NCI-H2171 (cell line): ENCODE data around the gene NEK9.
A peak's percentile ranks its signal among the peaks of the same experiment; 100 is the strongest.
"Not testable (repeated sequence)": the region's sequence is repeated elsewhere in the genome, so short reads cannot be mapped to it uniquely, and the experiment has no call there.

Source experiments
- DNase-seq: peaks from one replicate; lab custom pipeline; 2025; lab: John Stamatoyannopoulos, UW

The NEK9 gene

GRCh38 chr14:75107186-75107585 is 19.7 kb downstream of the NEK9 start:
- no peak for DNase-seq

- DNase-seq, result no peak
Observed at GRCh38 chr14:75101491-75101890, 25.4 kb downstream of the NEK9 start.

- DNase-seq, result no peak
Observed at GRCh38 chr14:75098682-75099081, 28.2 kb downstream of the NEK9 start.

GRCh38 chr14:75098212-75098611 is 28.6 kb downstream of the NEK9 start:
- no peak for DNase-seq

- DNase-seq, result no peak
Observed at GRCh38 chr14:75096959-75097358, 29.9 kb downstream of the NEK9 start.

GRCh38 chr14:75095690-75096089 is 31.2 kb downstream of the NEK9 start:
- no peak for DNase-seq

- DNase-seq, result no peak
Observed at GRCh38 chr14:75094896-75095295, 32.0 kb downstream of the NEK9 start.

- DNase-seq, result no peak
Observed at GRCh38 chr14:75092698-75093097, 34.1 kb downstream of the NEK9 start.

- DNase-seq, result no peak
Observed at GRCh38 chr14:75091251-75091650, 35.6 kb downstream of the NEK9 start.

GRCh38 chr14:75090353-75090752 is 36.5 kb downstream of the NEK9 start:
- no peak for DNase-seq

- DNase-seq, result peak; percentile 68
Observed at GRCh38 chr14:75088566-75089373, 38.1 kb downstream of the NEK9 start.

GRCh38 chr14:75088153-75088552 is 38.7 kb downstream of the NEK9 start:
- no peak for DNase-seq

GRCh38 chr14:75084513-75084912 is 42.3 kb downstream of the NEK9 start:
- peak; percentile 3 for DNase-seq

GRCh38 chr14:75083271-75083670 is 43.6 kb downstream of the NEK9 start:
- no peak for DNase-seq

- no peak for DNase-seq
Observed at GRCh38 chr14:75081660-75082229, 45.1 kb downstream of the NEK9 start.

GRCh38 chr14:75079521-75079920 is 47.3 kb downstream of the NEK9 start:
- DNase-seq, result no peak

GRCh38 chr14:75077794-75078193 is 49.1 kb downstream of the NEK9 start:
- DNase-seq, result no peak

- DNase-seq, result no peak
Observed at GRCh38 chr14:75070383-75070782, 56.5 kb downstream of the NEK9 start.

- DNase-seq, result peak; percentile 17
Observed at GRCh38 chr14:75069811-75070145, 57.1 kb downstream of the NEK9 start.

- DNase-seq, result peak; percentile 95
Observed at GRCh38 chr14:75069121-75069810, 57.6 kb downstream of the NEK9 start, which contains the start of gene ZC2HC1C. Gene ZC2HC1C (plus strand): TSS chr14:75069641. CDS start chr14:75070574, 933 bp downstream.

- no peak for DNase-seq
Observed at GRCh38 chr14:75068294-75069120, 58.3 kb downstream of the NEK9 start.

GRCh38 chr14:75067765-75068164 is 59.1 kb downstream of the NEK9 start:
- DNase-seq, result not testable (repeated sequence)
